Measurements from ENCODE around the gene CRYGS.
"Not testable (repeated sequence)": the region's sequence is repeated elsewhere in the genome, so short reads cannot be mapped to it uniquely, and the experiment has no call there.

Gene CRYGS

DNA sequence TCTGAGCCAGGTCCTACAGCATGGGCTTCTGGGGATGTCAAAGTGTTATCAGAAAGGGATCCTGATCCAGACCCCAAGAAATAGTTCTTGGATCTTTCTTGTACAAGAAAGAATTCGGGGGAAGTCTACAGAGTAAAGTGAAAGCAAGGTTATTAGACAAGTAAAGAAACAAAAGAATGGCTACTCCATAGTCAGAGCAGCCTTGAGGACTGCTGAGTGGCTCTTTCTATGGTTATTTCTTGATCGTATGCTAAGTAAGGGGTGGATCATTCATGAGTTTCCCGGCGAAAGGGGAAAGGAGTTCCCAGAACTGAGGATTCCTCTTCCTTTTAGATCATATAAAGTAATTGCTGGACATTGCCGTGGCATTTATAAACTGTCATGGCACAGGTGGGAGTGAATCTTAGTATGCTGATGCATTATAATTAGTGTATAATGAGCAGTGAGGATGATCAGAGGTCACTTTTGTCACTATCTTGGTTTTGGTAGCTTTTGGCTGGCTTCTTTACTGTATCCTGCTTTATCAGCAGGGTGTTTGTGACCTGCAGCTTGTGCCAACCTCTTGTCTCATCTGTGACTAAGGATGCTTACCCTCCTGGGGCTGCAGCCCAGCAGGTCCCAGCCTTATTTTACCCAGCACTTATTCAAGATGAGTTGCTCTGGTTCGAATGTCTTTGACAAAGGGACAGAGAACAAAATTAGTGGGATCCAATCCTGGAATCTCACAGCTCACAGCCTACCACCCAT is 41.0 kb downstream of the CRYGS start:
- TF ChIP-seq POLR2A (IDR thresholded peaks at IDR 0.05; ENCODE audit: low read depth, low read length) = no peak
- no peak for FAIRE-seq

DNA sequence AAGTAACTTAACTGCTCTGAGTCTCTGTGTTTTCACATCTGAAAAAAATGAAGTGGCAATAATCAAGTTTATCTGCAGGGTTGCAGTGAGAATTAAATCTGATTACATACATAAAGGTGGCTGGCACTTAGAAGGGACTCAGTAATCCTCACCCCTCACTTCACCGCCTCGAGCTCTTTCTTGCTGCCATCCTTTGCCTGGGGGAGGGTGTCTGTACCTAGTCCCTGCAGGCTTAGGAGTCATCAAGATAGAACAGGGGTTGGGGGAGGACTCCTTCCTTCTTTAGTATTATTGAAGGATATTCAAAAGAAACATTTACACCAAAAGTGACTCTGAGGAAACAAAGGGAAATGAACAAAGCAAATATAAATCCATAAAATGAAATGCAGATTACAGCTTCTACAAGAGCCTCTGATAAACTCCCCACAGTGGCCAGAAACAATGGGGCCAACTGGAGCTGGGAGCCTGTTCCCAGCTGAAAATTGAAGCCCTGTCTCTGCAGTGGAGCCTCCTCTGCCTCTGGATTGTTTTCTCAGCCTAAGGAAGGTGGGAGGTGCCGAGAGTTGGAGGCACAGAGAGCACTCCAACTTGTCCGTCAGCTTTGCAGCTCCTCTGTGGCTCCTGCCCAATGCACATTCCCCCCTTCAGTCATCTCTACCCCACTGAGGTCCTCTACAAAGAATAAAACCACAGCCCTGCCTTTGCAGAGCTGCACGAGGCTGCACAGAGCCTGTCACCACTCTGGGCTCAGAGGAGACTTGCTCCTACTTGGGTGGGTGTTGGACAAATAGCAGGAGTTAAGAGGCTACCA is 41.8 kb downstream of the CRYGS start:
- FAIRE-seq = no peak
- DNase-seq (ENCODE audit: insufficient read length, low spot score) = no peak
- TF ChIP-seq POLR2A (IDR thresholded peaks at IDR 0.05; ENCODE audit: low read depth, low read length) = no peak

More for the DNA sequence above, 41.0 kb downstream of the CRYGS start:
- DNase-seq (ENCODE audit: insufficient read length, low spot score) = no peak

DNA sequence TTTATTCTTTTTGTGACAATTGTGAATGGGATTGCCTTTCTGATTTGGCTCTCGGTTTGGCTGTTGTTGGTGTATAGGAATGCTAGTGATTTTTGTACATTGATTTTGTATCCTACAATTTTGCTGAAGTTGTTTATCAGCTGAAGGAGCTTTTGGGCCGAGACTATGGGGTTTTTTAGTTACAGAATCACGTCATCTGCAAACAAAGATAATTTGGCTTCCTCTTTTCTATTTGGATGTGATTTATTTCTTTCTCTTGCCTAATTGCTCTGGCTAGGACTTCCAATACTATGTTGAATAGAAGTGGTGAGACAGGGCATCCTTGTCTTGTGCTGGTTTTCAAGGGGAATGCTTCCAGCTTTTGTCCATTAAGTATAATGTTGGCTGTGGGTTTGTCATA is 44.2 kb downstream of the CRYGS start:
- not testable (repeated sequence) for DNase-seq (ENCODE audit: insufficient read length, low spot score); FAIRE-seq

DNA sequence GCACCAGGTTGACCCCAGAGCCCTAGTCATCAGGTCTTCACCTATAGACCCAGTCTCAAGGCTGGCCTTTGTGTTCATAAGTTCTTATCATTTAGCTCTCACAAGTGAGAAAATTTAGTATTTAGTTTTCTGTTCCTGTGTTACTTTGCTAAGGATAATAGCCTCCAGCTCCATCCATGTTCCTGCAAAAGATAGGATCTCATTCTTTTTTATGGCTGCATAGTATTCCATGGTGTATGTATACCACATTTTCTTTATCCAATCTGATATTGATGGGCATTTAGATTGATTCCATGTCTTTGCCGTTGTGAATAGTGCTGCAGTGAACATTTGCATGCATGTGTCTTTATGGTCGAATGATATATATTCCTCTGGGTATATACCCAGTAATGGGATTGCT is 46.2 kb downstream of the CRYGS start:
- FAIRE-seq; DNase-seq (ENCODE audit: insufficient read length, low spot score): not testable (repeated sequence)

DNA sequence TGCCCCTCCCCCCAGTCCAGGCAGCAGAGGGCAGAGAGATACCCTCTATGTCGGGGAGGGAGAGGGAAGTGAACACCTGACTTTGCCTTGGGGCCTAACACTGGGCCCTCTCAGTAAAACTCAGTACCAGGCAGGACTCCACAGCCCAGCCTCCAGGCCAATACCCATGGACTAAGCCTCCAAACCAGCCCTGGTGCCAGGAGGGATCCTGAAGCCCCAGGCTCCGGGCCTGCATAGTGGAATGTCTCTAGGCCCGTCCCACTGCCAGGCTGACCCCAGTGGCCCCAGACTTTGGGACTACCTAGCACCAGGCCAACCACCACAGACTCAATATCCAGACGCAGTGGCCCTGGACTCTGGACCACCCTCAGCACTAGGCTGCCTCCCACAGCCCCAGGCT is 46.6 kb downstream of the CRYGS start:
- no peak for DNase-seq (ENCODE audit: insufficient read length, low spot score)
- no peak for TF ChIP-seq POLR2A (IDR thresholded peaks at IDR 0.05; ENCODE audit: low read depth, low read length)
- no peak for FAIRE-seq

DNA sequence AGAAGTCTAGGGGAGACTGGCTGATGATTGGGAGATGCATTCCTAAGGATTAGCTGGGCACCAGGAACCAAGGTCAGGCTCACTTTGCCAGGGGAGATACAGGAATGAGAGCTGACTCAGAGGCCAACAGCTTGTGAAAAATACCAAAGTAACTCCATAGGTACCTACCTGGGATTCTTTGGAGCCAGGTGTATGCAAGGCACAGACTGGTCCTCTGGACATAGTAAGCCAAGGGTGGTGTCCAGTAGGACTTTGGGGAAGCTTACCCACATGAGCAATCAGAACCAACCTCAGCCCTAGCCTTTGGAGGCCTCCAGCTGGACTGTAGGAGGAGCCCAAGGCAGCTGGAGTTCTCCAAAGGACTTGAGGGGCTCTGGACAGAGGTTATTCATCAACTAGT is 47.5 kb downstream of the CRYGS start:
- DNase-seq (ENCODE audit: insufficient read length, low spot score) (no peak), FAIRE-seq (no peak)
- no peak for TF ChIP-seq POLR2A (IDR thresholded peaks at IDR 0.05; ENCODE audit: low read depth, low read length)

DNA sequence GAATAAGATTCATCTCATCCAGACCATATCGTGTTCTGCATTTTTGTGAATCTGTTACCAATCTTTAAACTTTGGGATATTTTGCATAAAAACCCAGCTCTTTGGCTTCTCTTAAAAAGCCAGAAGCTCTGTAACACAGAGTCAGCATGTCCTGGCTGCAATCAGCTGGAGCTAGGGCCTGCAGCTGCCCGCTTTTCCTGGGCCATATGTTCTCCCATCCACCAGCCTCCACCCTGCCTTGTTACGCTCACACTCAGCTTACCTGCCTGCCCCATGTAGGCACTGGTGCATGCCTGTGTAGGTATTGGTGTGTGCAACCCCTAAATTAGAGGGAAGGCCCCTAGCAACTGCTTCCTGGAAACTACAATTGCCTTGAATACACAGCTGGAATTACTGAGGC is 48.2 kb downstream of the CRYGS start:
- no peak for TF ChIP-seq POLR2A (IDR thresholded peaks at IDR 0.05; ENCODE audit: low read depth, low read length)
- FAIRE-seq (no peak), DNase-seq (ENCODE audit: insufficient read length, low spot score) (no peak)

DNA sequence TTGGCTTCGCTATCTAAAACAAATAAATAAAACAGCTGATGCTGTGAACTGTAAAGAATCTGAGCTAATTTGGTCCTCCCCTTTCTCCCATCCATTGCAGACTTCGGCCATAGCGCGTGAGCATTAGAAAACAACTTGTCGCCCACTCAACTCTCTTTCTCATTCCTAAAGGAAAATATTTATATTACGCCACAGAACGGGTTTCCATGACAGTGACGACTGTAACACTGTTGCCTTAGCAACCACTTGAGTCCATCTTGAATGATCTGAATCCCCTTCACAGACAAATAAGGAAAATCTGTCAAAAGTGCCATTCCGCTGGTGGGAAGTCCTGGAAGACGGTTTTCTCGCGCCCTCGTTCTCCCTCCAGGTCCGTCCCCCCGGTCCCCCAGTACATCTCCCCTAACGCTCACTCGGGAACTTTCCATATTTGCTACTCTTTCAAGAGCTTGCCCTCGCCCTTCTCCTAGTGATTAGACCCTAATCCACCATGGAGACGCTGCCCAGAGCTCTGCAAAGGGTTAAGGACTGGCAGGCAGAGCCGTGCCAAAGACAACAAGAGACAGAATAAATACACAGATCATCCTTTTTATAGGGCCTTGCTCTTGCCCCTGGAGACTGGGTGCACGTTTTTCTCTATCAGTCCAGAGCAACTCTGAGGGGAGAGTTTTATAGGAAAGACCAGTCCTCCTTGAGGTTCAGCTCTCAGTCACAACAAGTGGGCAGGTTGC is 50.5 kb downstream of the CRYGS start:
- FAIRE-seq (no peak), DNase-seq (ENCODE audit: insufficient read length, low spot score) (no peak)
- TF ChIP-seq POLR2A (IDR thresholded peaks at IDR 0.05; ENCODE audit: low read depth, low read length) = no peak

DNA sequence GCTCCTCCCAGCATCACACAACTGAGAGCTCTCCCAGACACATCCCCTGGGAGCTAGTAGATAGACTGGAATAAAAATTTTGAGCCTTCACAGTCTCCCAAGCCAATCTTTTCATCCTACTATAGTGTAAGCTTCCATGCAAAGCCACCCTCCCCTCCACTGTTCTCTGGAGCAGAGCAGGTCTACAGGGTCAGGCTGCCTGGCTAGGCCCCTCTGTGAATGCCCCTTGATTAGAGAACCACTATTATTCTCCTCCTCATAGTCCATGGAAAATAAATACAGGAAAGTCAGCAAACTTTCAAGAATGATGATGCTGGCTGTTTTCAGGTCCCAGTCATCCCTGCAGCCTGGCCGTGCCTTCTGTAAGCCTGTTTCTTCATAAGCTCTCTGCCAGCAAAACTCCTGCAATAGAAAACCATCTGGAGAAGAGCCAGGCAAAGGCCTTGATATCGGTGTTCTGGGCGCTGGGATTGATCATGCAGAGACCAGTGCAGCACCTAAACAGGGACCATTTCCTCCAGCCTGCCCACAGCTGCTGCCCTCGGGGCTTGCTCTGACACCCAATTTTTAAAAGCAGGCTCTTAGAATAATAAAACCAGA is 51.7 kb downstream of the CRYGS start:
- FAIRE-seq (no peak), DNase-seq (ENCODE audit: insufficient read length, low spot score) (no peak)
- TF ChIP-seq POLR2A (IDR thresholded peaks at IDR 0.05; ENCODE audit: low read depth, low read length) = no peak

DNA sequence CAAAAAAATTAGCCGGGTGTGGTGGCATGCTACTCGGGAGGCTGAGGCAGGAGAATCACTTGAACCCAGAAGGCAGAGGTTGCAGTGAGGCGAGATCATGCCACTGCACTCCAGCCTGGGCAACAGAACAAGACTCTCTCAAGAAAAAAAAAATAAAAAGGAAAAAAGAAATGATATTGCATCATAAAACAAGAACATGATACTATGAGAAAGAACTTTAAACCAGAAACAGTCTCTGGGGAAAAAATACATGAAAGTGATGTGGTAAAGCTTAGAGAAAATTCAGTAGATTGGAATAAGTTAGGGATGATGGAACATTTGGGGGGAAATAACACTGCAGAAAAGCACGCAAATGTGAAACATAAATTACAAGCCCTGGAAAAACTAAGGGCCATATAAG is 54.7 kb downstream of the CRYGS start:
- TF ChIP-seq POLR2A (IDR thresholded peaks at IDR 0.05; ENCODE audit: low read depth, low read length) = no peak
- DNase-seq (ENCODE audit: insufficient read length, low spot score) = no peak
- no peak for FAIRE-seq

Measured in H54 (cell line).